GM19023 (cell line): ENCODE results near the gene RAD51.

Experiments used
- ATAC-seq: cut with Tn5 transposase; IDR thresholded peaks from one replicate; pipeline ENCODE4 v1.9.1; 2021; ENCODE audit warnings: mild to moderate bottlenecking, moderate library complexity; ENCODE audit not compliant: unreplicated experiment

Gene RAD51

GRCh38 chr15:40759961-40760360, 65.0 kb downstream of the RAD51 start:
- no peak for ATAC-seq

GRCh38 chr15:40762919-40763800, 68.2 kb downstream of the RAD51 start:
- ATAC-seq: no peak

- ATAC-seq: peak; percentile 49
These were observed 69.0 kb downstream of the RAD51 start, which contains the start of gene GCHFR for GRCh38 chr15:40763801-40764628. Gene GCHFR, plus strand, starts transcription at chr15:40764068. Its CDS starts 113 bp downstream, at chr15:40764181.

GRCh38 chr15:40764629-40765103, 69.7 kb downstream of the RAD51 start:
- ATAC-seq: no peak

GRCh38 chr15:40766194-40766815, 71.3 kb downstream of the RAD51 start:
- ATAC-seq: no peak

- ATAC-seq: no peak
These were observed 72.2 kb downstream of the RAD51 start for GRCh38 chr15:40766906-40767837.

GRCh38 chr15:40767838-40768500, 73.0 kb downstream of the RAD51 start:
- ATAC-seq: no peak

GRCh38 chr15:40768521-40769273, 73.7 kb downstream of the RAD51 start:
- no peak for ATAC-seq

- ATAC-seq: peak; percentile 47
These were observed 74.5 kb downstream of the RAD51 start, which contains the start of gene C15orf62 for GRCh38 chr15:40769274-40770146. Gene C15orf62, plus strand, starts transcription at chr15:40769980. Its CDS starts 516 bp downstream, at chr15:40770496.

GRCh38 chr15:40770147-40770721, 75.3 kb downstream of the RAD51 start:
- ATAC-seq: no peak

- ATAC-seq: no peak
These were observed 76.3 kb downstream of the RAD51 start for GRCh38 chr15:40771242-40771641.

- no peak for ATAC-seq
These were observed 77.0 kb downstream of the RAD51 start for GRCh38 chr15:40772014-40772413.

- ATAC-seq: no peak
These were observed 78.5 kb downstream of the RAD51 start for GRCh38 chr15:40773496-40773895.

- ATAC-seq: no peak
These were observed 78.9 kb downstream of the RAD51 start for GRCh38 chr15:40773902-40774301.

- no peak for ATAC-seq
These were observed 80.0 kb downstream of the RAD51 start for GRCh38 chr15:40775007-40775406.

GRCh38 chr15:40775740-40776536, 81.0 kb downstream of the RAD51 start:
- ATAC-seq: no peak
